ENCODE results near the gene NHEJ1. TPM values are rescaled to one million over a fixed set of nuclear protein-coding genes. Genes with fewer than 3 reads are reported as not detected.

The NHEJ1 gene
- total RNA-seq, 1 donor from 2014 or later, result 17.7 TPM

GRCh38 chr2:219199470-219200211, 39.0 kb upstream of the NHEJ1 start:
- no peak overlapping the region for H3K27ac Mint-ChIP-seq
- H3K27me3 Mint-ChIP-seq, result peaks cover 14% of the 10 kb centered on the region
- no peaks in the 10 kb centered on the region for H3K4me1 Mint-ChIP-seq (ENCODE audit: low read depth)
- no peak for DNase-seq (ENCODE audit: low spot score, unreplicated experiment)
- no peaks in the 10 kb centered on the region for H3K36me3 Mint-ChIP-seq (ENCODE audit: insufficient read depth)
- no peak for TF ChIP-seq CTCF (IDR thresholded peaks at IDR 0.05; ENCODE audit: unreplicated experiment)
- no peak overlapping the region for H3K4me3 Mint-ChIP-seq (ENCODE audit: low read depth)
- H3K9me3 Mint-ChIP-seq (ENCODE audit: low read depth), result no peaks in the 10 kb centered on the region

- Mint-ChIP-seq H3K9me3 (ENCODE audit: low read depth) (no peaks in the 10 kb centered on the region), H3K27ac (no peak overlapping the region), H3K4me3 (ENCODE audit: low read depth) (no peak overlapping the region), H3K27me3 (peaks cover 14% of the 10 kb centered on the region), H3K36me3 (ENCODE audit: insufficient read depth) (no peaks in the 10 kb centered on the region), H3K4me1 (ENCODE audit: low read depth) (no peaks in the 10 kb centered on the region)
- TF ChIP-seq CTCF (IDR thresholded peaks at IDR 0.05; ENCODE audit: unreplicated experiment), result no peak
- DNase-seq (ENCODE audit: low spot score, unreplicated experiment), result no peak
Measured at GRCh38 chr2:219198974-219199373, 38.4 kb upstream of the NHEJ1 start.

DNA sequence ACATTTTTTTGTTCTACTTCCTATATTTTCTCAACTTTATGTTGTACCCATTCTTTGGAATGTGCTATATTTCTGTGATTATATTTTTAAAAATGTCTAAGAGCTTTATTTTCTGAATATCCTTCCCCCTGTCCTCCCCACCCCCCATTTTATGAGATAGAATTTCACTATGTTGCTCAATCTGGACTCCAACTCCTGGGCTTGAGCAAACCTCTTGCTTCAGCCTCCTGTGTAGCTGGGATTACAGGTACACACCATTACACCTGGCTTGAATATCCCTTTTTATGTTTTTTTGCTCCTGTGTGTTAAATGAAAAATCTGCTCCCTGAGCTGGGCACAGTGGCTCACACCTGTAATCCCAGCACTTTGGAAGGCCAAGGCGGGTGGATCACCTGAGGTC, 36.8 kb upstream of the NHEJ1 start:
- Mint-ChIP-seq H3K4me1 (ENCODE audit: low read depth) (no peaks in the 10 kb centered on the region), H3K9me3 (ENCODE audit: low read depth) (no peaks in the 10 kb centered on the region), H3K36me3 (ENCODE audit: insufficient read depth) (no peaks in the 10 kb centered on the region)

DNA sequence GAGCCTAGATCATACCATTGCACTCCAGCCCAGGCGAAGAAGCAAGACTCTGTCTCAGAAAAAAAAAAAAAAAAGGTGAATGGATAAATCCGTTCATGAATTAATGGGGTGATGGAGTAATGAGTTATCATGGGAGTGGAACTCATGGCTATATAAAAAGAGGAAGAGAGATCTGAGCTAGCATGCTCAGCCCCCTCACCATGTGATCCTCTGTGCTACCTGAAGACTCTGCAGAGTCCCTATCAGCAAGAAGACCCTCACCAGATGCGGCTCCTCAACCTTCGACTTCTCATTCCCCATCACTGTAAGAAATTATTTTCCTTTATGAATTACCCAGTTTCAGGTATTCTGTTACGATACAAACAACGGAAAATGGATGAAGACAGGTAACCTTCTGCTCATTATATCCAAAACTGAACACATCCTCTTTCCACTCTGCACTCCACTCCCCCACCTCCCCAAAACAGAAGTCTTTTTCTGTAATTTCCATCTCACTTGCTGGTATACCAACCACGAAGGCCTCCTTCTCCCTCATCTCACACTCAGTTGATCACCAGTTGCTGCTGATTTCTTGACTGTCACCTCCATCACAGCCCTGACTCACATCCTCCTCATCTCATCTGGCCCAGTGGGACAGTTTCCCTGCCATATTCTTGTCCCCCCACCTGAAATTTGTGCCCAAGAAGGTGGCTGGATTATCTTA, 26.3 kb upstream of the NHEJ1 start:
- Mint-ChIP-seq H3K27me3 (no peaks in the 10 kb centered on the region), H3K9me3 (ENCODE audit: low read depth) (no peaks in the 10 kb centered on the region), H3K36me3 (ENCODE audit: insufficient read depth) (peaks cover 6% of the 10 kb centered on the region), H3K4me3 (ENCODE audit: low read depth) (no peak overlapping the region), H3K27ac (no peak overlapping the region), H3K4me1 (ENCODE audit: low read depth) (no peaks in the 10 kb centered on the region)
- no peak for DNase-seq (ENCODE audit: low spot score, unreplicated experiment)
- TF ChIP-seq CTCF (IDR thresholded peaks at IDR 0.05; ENCODE audit: unreplicated experiment), result no peak

More for the DNA sequence above, 36.8 kb upstream of the NHEJ1 start:
- TF ChIP-seq CTCF (IDR thresholded peaks at IDR 0.05; ENCODE audit: unreplicated experiment), result no peak
- DNase-seq (ENCODE audit: low spot score, unreplicated experiment), result no peak
- Mint-ChIP-seq H3K27me3 (peaks cover 9% of the 10 kb centered on the region), H3K4me3 (ENCODE audit: low read depth) (no peak overlapping the region), H3K27ac (no peak overlapping the region)

GRCh38 chr2:219184121-219184520, 23.5 kb upstream of the NHEJ1 start:
- Mint-ChIP-seq H3K27me3 (no peaks in the 10 kb centered on the region), H3K4me1 (ENCODE audit: low read depth) (peaks cover 3% of the 10 kb centered on the region), H3K9me3 (ENCODE audit: low read depth) (no peaks in the 10 kb centered on the region), H3K4me3 (ENCODE audit: low read depth) (no peak overlapping the region), H3K27ac (no peak overlapping the region), H3K36me3 (ENCODE audit: insufficient read depth) (peaks cover 10% of the 10 kb centered on the region)
- no peak for TF ChIP-seq CTCF (IDR thresholded peaks at IDR 0.05; ENCODE audit: unreplicated experiment)
- no peak for DNase-seq (ENCODE audit: low spot score, unreplicated experiment)

Measured in progenitor cell of endocrine pancreas (in vitro differentiated cells).